ENCODE results near the gene MATK.

The MATK gene

GRCh38 chr19:3762501-3763459, 23.4 kb downstream of the MATK start, which contains the start of gene MRPL54:
TSS of gene MRPL54 (plus strand) at chr19:3762682. CDS start at chr19:3762701, 19 bp downstream.
- no peak within 1 kb of the TSS for H3K14ac ChIP-seq (ENCODE audit: low read length)
- H3K27me3 ChIP-seq (ENCODE audit: control insufficient read depth in 3 of 3, insufficient read depth in 3 of 3, low read depth in 1 of 3, low read length in 3 of 3): no peaks in the 10 kb centered on the region
- H2AFZ ChIP-seq (ENCODE audit: low read length): peak within 1 kb of the TSS; percentile 95
- H4K8ac ChIP-seq (ENCODE audit: low read depth, low read length): no peak within 1 kb of the TSS
- peak within 1 kb of the TSS; percentile 81 to 95 for H3K4me3 ChIP-seq (ENCODE audit: low read length in 2 of 2)
- peaks cover 0 to 4% of the 10 kb centered on the region in 2 donors for H3K4me1 ChIP-seq (ENCODE audit: control insufficient read depth in 2 of 2, insufficient read depth in 1 of 2, low read depth in 1 of 2, low read length in 2 of 2)
- peak; percentile 100 for DNase-seq (ENCODE audit: low spot score)
- H3K9me3 ChIP-seq (replicated peaks in 1 of 2; ENCODE audit: control insufficient read depth in 2 of 2, insufficient read depth in 1 of 2, low read depth in 1 of 2, low read length in 2 of 2): no peaks in the 10 kb centered on the region
- peak within 1 kb of the TSS; percentile 66 for H3K4me2 ChIP-seq (ENCODE audit: insufficient read depth, low read length, poor library complexity, severe bottlenecking)
- peak within 1 kb of the TSS; percentile 90 for H3K23ac ChIP-seq (ENCODE audit: low read depth, low read length, poor library complexity)
- no peak within 1 kb of the TSS for H2BK15ac ChIP-seq (ENCODE audit: low read length)
- WGBS, 2 donors (ENCODE audit: extremely low coverage in 2 of 2, insufficient read length in 2 of 2, insufficient replicate concordance in 1 of 2): no CpG with 5 or more reads among the region's 47 CpGs
- H2AK5ac ChIP-seq (ENCODE audit: low read depth, low read length): no peak within 1 kb of the TSS
- peak within 1 kb of the TSS; percentile 84 for H3K9ac ChIP-seq (ENCODE audit: low read depth, low read length, poor library complexity)
- peaks cover 4% of the 10 kb centered on the region for H3K79me1 ChIP-seq (ENCODE audit: low read depth, low read length)
- H2BK120ac ChIP-seq (ENCODE audit: low read depth, low read length): no peak within 1 kb of the TSS
- H2BK5ac ChIP-seq (ENCODE audit: low read length): peak within 1 kb of the TSS; percentile 70
- H3K4ac ChIP-seq (ENCODE audit: low read length): no peak within 1 kb of the TSS
- peaks cover 11 to 41% of the 10 kb centered on the region in 2 donors for H3K36me3 ChIP-seq (replicated peaks in 1 of 2; ENCODE audit: control insufficient read depth in 2 of 2, insufficient read depth in 2 of 2, low read length in 2 of 2)
- H2BK12ac ChIP-seq (ENCODE audit: low read length): no peak within 1 kb of the TSS
- peak within 1 kb of the TSS; percentile 96 for H3K18ac ChIP-seq (ENCODE audit: low read length)
- peak within 1 kb of the TSS; percentile 83 for H3K27ac ChIP-seq (replicated peaks; ENCODE audit: low read length)
- no peak within 1 kb of the TSS for H4K91ac ChIP-seq (ENCODE audit: low read depth, low read length, poor library complexity)

GRCh38 chr19:3762130-3762473, 24.1 kb downstream of the MATK start:
- H3K9ac ChIP-seq (ENCODE audit: low read depth, low read length, poor library complexity): no peak overlapping the region
- H3K18ac ChIP-seq (ENCODE audit: low read length): no peak overlapping the region
- H3K4ac ChIP-seq (ENCODE audit: low read length): no peak overlapping the region
- H3K23ac ChIP-seq (ENCODE audit: low read depth, low read length, poor library complexity): no peak overlapping the region
- no peak overlapping the region for H3K14ac ChIP-seq (ENCODE audit: low read length)
- H4K8ac ChIP-seq (ENCODE audit: low read depth, low read length): no peak overlapping the region
- H2AK5ac ChIP-seq (ENCODE audit: low read depth, low read length): no peak overlapping the region
- peak overlapping the region; percentile 95 for H2AFZ ChIP-seq (ENCODE audit: low read length)
- no peak for DNase-seq (ENCODE audit: low spot score)
- H2BK5ac ChIP-seq (ENCODE audit: low read length): no peak overlapping the region
- H3K9me3 ChIP-seq (replicated peaks in 1 of 2; ENCODE audit: control insufficient read depth in 2 of 2, insufficient read depth in 1 of 2, low read depth in 1 of 2, low read length in 2 of 2): no peaks in the 10 kb centered on the region
- peaks cover 0 to 4% of the 10 kb centered on the region in 2 donors for H3K4me1 ChIP-seq (ENCODE audit: control insufficient read depth in 2 of 2, insufficient read depth in 1 of 2, low read depth in 1 of 2, low read length in 2 of 2)
- H3K4me3 ChIP-seq (ENCODE audit: low read length in 2 of 2): peak overlapping the region in 1 of 2 donors; percentile 81
- H3K36me3 ChIP-seq (replicated peaks in 1 of 2; ENCODE audit: control insufficient read depth in 2 of 2, insufficient read depth in 2 of 2, low read length in 2 of 2): peaks cover 11 to 41% of the 10 kb centered on the region in 2 donors
- H2BK15ac ChIP-seq (ENCODE audit: low read length): no peak overlapping the region
- H3K79me1 ChIP-seq (ENCODE audit: low read depth, low read length): peaks cover 4% of the 10 kb centered on the region
- H3K4me2 ChIP-seq (ENCODE audit: insufficient read depth, low read length, poor library complexity, severe bottlenecking): no peak overlapping the region
- H3K27me3 ChIP-seq (ENCODE audit: control insufficient read depth in 3 of 3, insufficient read depth in 3 of 3, low read depth in 1 of 3, low read length in 3 of 3): no peaks in the 10 kb centered on the region
- WGBS, 2 donors (ENCODE audit: extremely low coverage in 2 of 2, insufficient read length in 2 of 2, insufficient replicate concordance in 1 of 2): no CpG with 5 or more reads among the region's 1 CpG
- H2BK120ac ChIP-seq (ENCODE audit: low read depth, low read length): no peak overlapping the region
- H3K27ac ChIP-seq (replicated peaks; ENCODE audit: low read length): no peak overlapping the region
- no peak overlapping the region for H2BK12ac ChIP-seq (ENCODE audit: low read length)
- no peak overlapping the region for H4K91ac ChIP-seq (ENCODE audit: low read depth, low read length, poor library complexity)

- H3K23ac ChIP-seq (ENCODE audit: low read depth, low read length, poor library complexity): peak within 1 kb of the TSS; percentile 90
- peak within 1 kb of the TSS; percentile 96 for H3K18ac ChIP-seq (ENCODE audit: low read length)
- peak within 1 kb of the TSS; percentile 70 for H2BK5ac ChIP-seq (ENCODE audit: low read length)
- H2BK15ac ChIP-seq (ENCODE audit: low read length): peak within 1 kb of the TSS; percentile 75
- peak within 1 kb of the TSS; percentile 97 for H3K9ac ChIP-seq (ENCODE audit: low read depth, low read length, poor library complexity)
- peak within 1 kb of the TSS; percentile 66 for H3K4me2 ChIP-seq (ENCODE audit: insufficient read depth, low read length, poor library complexity, severe bottlenecking)
- no CpG with 5 or more reads among the region's 45 CpGs for WGBS, 2 donors (ENCODE audit: extremely low coverage in 2 of 2, insufficient read length in 2 of 2, insufficient replicate concordance in 1 of 2)
- H3K4me3 ChIP-seq (ENCODE audit: low read length in 2 of 2): peak within 1 kb of the TSS; percentile 81 to 95
- peak within 1 kb of the TSS; percentile 83 for H3K27ac ChIP-seq (replicated peaks; ENCODE audit: low read length)
- no peak within 1 kb of the TSS for H3K4ac ChIP-seq (ENCODE audit: low read length)
- peaks cover 6 to 37% of the 10 kb centered on the region in 2 donors for H3K36me3 ChIP-seq (replicated peaks in 1 of 2; ENCODE audit: control insufficient read depth in 2 of 2, insufficient read depth in 2 of 2, low read length in 2 of 2)
- no peaks in the 10 kb centered on the region for H3K9me3 ChIP-seq (replicated peaks in 1 of 2; ENCODE audit: control insufficient read depth in 2 of 2, insufficient read depth in 1 of 2, low read depth in 1 of 2, low read length in 2 of 2)
- H3K4me1 ChIP-seq (ENCODE audit: control insufficient read depth in 2 of 2, insufficient read depth in 1 of 2, low read depth in 1 of 2, low read length in 2 of 2): peaks cover 0 to 4% of the 10 kb centered on the region in 2 donors
- H4K91ac ChIP-seq (ENCODE audit: low read depth, low read length, poor library complexity): no peak within 1 kb of the TSS
- H3K27me3 ChIP-seq (ENCODE audit: control insufficient read depth in 3 of 3, insufficient read depth in 3 of 3, low read depth in 1 of 3, low read length in 3 of 3): no peaks in the 10 kb centered on the region
- H3K79me1 ChIP-seq (ENCODE audit: low read depth, low read length): peaks cover under 1% of the 10 kb centered on the region
- H2AFZ ChIP-seq (ENCODE audit: low read length): peak within 1 kb of the TSS; percentile 95
- H4K8ac ChIP-seq (ENCODE audit: low read depth, low read length): no peak within 1 kb of the TSS
- peak; percentile 93 for DNase-seq (ENCODE audit: low spot score)
- no peak within 1 kb of the TSS for H2BK12ac ChIP-seq (ENCODE audit: low read length)
- H3K14ac ChIP-seq (ENCODE audit: low read length): peak within 1 kb of the TSS; percentile 57
- H2AK5ac ChIP-seq (ENCODE audit: low read depth, low read length): no peak within 1 kb of the TSS
- H2BK120ac ChIP-seq (ENCODE audit: low read depth, low read length): no peak within 1 kb of the TSS
Measured at GRCh38 chr19:3761382-3762129, 24.6 kb downstream of the MATK start, which contains the start of gene APBA3. TSS of gene APBA3 (minus strand) at chr19:3761692. CDS start at chr19:3760264, 1,428 bp downstream.

Measured in neuronal stem cell (in vitro differentiated cells).